ENCODE results near the gene PDZRN3. TPM values are rescaled to one million over a fixed set of nuclear protein-coding genes. Genes with fewer than 3 reads are reported as not detected.

Gene PDZRN3
- total RNA-seq, 1 donor, result under 0.01 TPM

DNA sequence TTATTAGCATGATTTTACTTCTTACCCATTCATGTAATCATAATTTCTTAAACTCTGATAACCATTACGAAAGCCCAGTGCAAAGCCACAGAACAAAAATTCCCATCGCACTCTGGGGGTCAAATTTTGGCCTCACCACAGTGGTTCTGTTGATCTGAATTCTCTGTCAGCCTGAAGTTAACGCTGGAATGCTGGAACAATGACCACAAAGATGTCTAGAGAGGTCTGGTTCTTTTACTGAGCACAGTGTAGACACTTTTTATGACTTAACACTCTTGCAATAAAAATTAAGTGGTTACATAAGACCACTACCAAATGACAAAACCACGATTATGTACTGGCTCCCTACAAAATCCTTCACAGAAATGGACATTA, 94.7 kb downstream of the PDZRN3 start:
- DNase-seq (ENCODE audit: low read depth in 2 of 3, low spot score in 2 of 3), result no peak

DNA sequence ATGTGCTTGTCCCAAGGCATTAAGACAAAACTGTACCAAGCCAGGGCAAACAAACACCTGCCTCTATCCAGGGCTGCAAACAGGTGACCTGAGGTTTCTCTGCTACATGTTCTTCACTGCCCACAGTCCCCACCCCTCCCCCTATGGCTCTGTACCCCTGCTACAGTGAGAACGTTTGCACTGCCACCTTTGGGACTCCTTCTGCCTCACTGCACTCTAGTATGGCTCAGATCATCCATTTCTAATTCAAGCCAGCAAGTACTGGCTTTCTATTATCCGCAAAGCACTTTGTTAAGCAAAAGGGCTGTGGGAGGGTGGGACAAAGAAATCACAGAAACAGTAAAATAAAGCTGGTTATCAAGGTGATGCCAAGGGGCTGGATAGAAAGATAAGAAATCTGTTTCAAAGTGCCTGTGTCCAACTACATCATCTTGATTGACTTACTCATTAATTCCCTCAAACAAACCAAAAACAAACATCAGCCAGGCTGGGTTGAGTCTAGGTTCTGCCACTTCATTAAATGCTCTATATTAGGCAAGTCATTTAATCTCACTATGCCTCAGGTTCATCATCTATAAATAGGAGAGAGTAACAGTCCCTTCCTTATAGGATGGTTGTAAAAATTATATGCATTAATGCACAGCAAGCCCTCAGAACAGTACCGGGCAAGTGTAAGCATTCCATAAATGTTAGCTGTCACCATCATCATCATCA, 95.3 kb downstream of the PDZRN3 start:
- no peak for DNase-seq (ENCODE audit: low read depth in 2 of 3, low spot score in 2 of 3)

DNA sequence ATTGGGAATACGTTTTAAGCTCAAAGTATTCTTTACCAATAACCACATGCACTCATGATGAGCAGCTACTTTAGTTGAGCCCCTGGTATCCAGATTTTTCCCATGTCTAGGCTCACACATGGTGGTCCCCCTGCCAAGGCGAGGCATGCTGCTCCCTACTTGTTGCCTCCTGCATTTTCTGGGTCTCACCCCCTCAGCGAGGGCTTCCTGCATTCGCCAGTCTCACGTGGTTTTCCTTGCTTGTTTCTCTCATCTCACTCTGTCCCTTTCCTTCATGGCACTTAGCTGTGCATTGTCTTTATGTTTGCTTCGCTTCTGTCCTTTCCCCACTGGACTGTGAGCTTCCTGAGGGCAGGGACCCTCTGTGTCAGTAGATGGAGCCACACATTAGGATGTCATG, 99.2 kb downstream of the PDZRN3 start:
- no peak for DNase-seq (ENCODE audit: low read depth in 2 of 3, low spot score in 2 of 3)

DNA sequence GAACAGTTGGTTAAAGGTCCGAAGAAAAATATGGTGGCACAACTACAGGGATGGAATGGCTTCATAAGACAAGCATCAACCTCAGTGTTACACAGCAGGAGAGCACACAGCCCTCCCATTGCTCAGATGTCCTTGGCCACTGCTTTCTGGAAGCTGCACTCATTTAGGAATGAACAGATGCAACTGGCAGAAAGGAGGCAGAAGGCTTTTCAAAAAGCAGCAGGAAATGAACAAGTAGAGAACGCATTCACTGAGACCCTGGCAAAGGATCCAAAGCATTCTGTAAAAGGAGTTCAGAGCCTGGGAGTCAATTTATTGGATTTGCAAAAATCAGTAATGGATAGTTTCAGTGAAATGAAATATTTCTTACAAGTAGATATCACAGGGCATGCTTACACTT, 101.1 kb downstream of the PDZRN3 start:
- DNase-seq (ENCODE audit: low read depth in 2 of 3, low spot score in 2 of 3), result no peak

DNA sequence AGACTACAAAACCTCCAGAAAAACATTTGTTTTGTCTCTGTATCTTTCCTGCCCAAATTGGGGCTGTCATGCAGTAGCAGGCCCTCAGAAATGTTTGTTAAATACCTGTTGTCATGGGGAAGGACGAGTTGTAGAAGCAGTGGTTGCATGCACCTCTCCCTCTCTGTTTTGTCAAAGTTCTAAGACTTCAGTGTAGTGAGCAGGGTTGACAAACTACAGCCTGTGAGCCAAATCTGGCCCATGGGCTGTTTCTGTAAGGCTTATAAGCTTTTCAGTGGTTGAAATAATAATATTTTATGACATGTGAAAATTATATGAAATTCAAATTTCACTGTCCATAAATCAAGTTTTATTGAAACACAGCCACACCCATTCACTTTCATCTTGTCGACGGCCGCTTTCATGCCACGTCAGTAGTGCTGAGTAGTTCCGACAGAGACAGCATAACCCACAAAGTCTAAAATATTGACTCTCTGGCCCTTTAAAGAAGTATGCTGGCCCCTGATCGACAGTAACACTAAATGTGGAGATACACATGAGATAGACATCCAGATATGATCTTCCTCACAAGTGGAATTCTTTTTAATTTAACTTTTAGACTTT, 102.9 kb downstream of the PDZRN3 start:
- DNase-seq (ENCODE audit: low read depth in 2 of 3, low spot score in 2 of 3), result no peak

DNA sequence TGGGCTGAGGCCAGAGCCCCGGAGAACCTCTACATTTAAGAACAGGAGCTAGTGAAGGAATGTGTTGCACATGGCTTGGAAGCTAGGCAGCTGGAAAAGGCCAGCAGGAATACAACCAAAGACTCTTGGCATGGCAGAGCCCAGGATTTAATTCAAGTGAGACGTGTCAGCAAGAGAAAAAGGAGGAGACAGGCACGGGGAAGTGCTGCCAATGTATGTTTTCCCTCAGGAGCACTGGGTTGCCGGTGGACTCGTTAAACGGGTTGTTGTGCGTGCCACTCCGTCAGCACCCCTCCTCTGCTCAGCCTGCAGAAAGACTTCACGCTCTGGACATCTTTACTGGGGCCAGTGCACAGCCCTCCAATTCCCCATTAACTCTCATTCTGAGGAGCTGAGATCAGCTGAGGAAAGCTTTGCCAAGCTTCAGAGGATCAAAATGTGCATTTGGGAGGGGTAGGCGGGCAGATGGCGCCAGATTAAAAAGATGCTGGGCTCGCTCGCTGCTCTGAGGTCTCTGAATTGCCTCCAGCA, 103.7 kb downstream of the PDZRN3 start:
- DNase-seq (ENCODE audit: low read depth in 2 of 3, low spot score in 2 of 3), result no peak

DNA sequence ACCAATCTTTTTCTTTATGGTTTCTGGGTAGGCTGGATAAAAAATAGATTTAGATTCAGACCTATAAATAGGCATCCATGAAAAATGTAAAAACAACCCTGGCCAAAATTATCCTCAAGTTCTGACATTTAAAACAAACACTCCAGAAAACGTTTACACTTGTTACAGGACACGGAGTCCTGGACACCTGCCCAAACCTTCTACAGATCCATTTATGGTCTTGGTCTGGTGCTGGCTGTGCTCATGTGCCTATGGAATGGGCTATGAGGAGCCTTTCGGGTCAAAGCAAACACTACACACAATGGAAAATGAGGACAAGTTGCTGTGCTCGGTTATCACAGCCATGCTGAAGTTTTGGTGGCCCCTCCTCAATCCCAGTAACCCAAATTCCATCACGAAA, 108.1 kb downstream of the PDZRN3 start:
- DNase-seq (ENCODE audit: low read depth in 2 of 3, low spot score in 2 of 3), result no peak

DNA sequence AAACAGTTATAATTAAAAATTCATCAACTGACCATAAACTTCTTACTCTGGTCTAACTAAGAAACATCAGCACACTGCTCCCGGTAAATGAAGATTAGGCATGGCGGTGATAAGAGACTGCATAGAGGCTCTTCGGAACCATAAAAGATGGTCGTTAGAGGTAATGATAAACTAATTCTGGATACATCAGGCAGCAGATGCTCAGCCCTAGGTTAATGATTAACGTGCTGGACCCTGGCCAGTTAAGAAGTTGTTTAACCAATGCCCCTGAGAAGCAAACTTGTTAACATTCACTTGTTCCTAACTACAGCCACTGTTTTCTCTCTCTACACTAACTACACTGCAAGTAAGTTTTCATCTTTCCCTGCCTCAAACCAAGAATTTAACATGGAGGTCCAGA, 111.5 kb downstream of the PDZRN3 start:
- no peak for DNase-seq (ENCODE audit: low read depth in 2 of 3, low spot score in 2 of 3)

DNA sequence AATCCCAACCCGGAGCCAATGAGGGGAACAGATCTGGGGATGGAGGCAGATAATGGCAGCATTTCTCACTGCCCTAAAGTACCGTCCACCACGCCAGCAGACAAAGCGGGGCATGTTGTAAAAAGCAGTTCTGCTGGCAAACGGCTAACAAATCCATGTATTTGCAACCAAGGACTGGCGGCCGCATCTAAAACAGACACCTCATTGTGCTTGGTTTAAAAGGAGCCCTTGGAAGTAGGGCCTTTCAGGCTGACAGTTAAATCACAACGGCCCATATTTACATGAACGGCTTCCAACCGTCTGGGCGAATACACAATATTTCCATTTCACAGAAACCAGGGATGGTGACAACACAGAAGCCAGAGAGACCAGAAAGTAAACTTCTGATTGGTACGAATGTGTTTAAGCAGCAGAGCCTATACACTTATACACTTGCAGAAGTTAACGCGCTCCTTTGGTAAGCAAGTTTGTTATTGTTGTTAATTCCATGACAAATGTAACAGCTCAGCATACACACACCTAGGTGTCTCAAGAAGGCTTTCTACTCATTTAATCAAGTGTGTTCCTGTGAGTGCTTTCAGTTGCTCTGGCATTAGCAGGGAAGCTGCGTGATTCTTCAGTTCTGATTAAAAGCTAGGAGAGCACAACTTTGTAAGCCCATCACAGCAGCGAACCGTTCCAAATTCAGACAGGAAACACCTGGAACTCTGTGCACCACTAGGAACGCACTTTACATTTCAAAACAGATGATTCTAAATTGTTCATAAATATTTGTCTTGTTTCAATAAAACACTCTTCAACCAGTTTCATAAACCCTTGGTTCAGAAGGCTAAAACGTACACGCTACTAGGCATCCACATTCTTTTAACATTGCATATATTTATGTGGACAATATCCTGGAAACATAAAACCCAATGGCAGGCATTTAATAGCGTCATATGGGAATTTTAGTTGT, 112.9 kb downstream of the PDZRN3 start:
- DNase-seq (ENCODE audit: low read depth in 2 of 3, low spot score in 2 of 3), result peak in 1 of 3 donors; percentile 32

DNA sequence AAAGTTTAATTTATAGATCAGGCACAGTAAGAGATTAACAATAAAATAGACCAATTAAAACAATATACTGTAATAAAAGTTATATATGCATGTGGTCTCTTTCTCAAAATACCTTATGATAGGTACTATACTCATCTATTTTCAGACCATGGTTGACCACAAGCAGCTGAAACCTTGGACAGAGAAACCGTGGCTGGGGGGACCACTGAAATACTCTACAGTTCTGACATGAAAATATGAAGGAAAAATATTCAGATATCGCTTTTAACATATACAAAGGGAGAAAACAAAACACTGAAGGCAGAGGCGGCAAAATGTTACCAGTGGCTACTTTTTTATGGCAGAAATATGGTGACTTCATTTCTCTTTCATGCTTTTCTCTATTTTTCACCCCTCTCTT, 114.0 kb downstream of the PDZRN3 start:
- no peak for DNase-seq (ENCODE audit: low read depth in 2 of 3, low spot score in 2 of 3)

DNA sequence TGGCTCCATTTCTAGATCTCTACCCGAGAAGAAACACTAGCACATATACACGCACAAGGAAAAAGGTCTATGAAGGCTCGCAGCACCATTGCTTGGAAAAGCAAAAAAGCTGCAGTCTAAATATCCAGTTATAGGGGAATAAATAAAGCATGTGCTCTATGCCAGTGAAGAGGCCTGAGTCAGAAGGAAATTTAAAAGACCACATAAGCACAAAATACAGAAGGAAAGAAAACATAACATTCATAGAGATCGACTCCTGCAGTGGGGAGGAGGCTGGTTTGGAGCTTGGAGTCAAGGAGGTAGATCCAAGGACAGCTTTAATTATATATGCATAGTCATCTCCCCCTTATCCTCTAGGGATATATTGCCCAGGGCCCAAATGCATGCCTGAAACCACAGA, 114.4 kb downstream of the PDZRN3 start:
- no peak for DNase-seq (ENCODE audit: low read depth in 2 of 3, low spot score in 2 of 3)

DNA sequence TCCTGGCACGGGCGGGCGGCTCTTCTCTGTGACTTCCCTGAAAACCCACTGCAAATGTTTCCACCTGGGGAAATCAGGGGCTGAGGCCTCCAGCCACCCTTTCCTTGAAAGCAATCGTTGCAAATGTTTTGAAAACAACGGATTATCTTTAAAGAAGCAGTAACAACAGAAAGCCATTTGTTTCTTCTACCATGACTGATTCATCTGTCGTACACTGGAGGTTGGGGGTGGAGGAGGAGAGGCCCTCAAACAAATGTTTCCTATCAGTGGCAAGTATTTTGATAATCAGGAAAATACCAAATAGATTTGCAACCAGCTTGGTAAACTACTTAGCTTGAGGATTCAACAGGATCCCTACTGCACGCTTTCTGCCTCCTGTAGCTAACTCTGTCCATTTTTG, 114.9 kb downstream of the PDZRN3 start:
- no peak for DNase-seq (ENCODE audit: low read depth in 2 of 3, low spot score in 2 of 3)

DNA sequence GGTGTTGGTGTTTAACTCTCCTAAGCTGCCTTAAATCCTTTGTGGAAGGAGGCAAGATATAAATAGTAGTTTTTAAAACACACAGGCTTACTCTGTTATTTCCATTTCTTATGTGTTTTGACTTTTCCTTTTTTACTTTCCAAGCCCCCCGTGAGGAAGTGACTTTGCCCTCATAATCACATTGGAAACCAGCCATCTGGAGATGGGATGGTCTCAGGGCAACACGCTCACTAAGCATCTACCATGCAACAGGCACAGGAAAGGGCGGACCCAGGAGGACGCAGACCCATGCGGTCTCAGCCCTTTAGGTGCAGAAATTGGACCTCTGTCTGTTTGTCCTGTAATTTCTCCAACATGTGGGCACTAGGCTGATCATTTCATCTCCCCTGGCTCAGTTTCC, 115.7 kb downstream of the PDZRN3 start:
- DNase-seq (ENCODE audit: low read depth in 2 of 3, low spot score in 2 of 3), result no peak

DNA sequence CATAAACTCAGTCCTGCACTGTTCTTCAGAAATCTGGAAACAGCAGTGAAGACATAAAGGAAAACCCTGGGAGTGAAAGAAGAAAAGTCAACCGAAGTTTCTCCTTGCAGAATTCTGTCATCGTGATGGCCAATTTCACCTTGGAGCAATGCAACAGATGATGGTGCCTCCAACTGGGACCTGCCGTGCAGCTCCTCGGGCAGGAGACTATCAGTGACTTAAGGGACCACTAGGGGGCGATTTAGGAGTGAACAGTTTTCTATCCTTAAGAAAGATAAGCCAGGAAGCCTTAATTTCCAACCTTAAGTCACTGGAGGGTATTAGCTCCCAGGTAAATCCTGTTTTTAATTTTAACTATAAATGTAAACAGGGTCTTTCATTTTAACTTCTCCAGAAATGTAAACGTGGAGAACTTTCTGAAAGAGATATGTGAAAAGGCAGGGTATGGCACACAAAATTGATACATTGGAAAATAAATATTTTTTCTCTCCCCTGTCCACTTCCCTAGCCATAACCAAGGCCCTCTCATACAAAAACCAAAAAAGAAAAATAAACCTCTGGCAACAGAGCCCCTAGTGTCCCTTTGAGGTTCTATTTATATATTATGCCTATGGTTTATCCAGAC, 116.3 kb downstream of the PDZRN3 start:
- DNase-seq (ENCODE audit: low read depth in 2 of 3, low spot score in 2 of 3), result peak in 2 of 3 donors; percentile 29 to 57

DNA sequence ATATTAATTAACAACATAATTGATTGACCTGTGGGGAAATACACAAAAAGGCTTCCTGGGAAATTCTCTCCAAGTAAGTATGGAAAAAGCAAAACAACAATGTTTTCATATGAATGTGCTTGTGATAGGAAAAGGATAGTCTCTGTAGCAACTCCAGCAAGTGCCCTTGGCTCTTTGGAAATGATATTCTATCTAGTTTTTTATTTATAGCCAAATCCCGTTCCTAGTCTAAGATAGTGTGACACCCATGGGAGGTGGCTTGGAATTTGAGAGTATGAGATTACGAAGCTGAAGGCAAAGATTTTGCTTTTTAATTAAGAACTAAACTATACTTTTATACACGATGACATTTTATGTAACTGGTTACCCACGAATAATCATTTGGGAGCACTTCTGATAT, 119.9 kb downstream of the PDZRN3 start:
- no peak for DNase-seq (ENCODE audit: low read depth in 2 of 3, low spot score in 2 of 3)

DNA sequence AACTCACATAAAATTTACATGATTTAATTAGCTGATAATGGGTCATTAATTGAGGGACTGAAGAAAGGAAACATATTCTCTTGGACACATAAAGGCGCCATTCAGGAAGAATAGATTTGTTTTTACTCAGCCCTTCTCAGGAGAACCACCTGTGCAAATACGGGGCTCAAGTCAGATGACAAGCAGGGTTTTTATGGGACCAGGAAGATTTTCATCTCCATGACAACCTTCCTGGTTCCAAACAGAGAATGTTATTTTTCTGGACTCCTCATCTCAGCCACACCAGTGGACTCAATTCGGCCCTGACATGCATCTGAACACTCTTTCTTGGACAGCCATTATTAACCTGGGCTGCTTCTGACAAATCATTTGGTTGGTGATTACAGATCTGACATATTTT, 120.5 kb downstream of the PDZRN3 start:
- DNase-seq (ENCODE audit: low read depth in 2 of 3, low spot score in 2 of 3), result no peak

DNA sequence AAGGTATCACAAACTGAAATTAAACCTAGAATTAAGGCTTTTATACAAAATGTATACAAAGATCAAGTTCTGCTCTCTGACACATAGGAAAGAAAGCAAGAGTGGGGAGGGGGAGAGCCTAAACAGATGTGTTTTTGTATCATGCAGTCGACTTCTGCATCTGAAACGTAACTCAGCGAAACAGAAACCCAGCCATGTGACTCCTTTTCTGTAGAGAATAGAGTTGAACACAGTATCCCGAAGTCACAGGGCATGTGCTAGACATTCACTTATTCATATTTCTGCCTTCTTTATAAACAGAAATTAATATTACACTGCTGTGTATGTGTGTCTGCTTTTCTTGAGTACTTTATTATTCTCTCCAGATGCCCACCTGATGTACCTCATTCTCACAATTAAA, 121.0 kb downstream of the PDZRN3 start:
- DNase-seq (ENCODE audit: low read depth in 2 of 3, low spot score in 2 of 3), result no peak

DNA sequence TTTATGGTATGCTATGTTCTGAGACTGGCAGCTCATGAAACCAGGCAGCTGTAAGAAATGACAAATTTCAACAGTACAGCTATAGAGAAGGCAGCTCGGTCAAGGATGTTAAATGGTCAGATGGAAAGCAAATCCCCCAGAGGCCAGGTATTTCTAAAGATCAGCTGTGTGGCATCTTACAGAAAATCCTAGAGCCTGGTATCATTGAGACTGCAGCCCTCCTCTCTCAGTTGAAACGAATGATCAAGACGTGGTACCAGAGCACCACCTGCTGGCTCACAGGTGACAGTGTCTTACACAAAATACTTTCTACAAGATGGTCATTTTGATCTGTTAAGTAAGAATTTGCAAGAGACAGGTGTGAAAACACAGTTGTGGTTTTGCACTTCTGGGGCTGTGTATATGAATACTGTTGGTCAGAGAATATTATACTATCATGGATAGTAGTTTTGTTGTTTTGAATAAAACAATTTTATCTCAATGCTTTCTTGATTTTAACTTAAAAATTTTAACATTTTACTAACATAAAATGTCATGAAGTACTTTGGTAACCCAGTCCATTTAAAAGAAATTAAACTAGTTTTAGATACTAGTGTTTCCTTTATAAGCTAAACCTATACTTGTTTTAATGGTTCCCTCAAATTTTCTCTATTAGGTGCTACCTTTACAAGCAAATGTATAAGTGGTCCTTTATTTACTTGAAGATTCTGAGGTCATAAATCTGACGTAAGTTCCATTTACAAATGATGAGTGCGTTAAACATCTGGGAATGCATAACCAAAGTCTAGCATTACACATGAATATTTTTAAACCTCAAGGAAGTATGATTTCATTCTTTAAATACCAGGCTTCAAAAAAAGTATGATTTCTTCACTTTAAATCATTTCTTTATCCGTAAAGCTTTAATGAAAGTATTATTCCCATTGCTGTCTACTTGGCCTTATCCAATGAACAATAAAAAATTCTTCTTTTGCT, 121.8 kb downstream of the PDZRN3 start:
- peak in 2 of 3 donors; percentile 65 to 83 for DNase-seq (ENCODE audit: low read depth in 2 of 3, low spot score in 2 of 3)

DNA sequence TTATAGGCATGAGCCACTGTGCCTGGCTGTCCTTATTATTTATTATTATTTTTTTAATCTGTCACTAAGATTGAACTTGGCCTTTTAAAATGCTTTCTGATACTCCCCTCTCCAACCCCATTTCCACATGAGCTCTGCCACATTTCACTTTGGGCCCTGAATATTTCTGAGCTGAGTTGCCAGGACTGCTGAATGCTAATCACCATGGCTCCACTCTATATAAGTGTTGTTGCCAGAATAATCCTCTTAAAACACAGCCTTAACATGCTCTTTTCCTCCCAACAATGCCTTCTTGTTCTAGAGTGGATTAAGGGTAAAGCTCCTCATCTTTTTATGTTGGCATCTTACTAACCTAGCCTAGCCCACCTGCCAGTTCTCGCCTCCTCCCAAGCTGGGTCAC, 124.4 kb downstream of the PDZRN3 start:
- no peak for DNase-seq (ENCODE audit: low read depth in 2 of 3, low spot score in 2 of 3)

DNA sequence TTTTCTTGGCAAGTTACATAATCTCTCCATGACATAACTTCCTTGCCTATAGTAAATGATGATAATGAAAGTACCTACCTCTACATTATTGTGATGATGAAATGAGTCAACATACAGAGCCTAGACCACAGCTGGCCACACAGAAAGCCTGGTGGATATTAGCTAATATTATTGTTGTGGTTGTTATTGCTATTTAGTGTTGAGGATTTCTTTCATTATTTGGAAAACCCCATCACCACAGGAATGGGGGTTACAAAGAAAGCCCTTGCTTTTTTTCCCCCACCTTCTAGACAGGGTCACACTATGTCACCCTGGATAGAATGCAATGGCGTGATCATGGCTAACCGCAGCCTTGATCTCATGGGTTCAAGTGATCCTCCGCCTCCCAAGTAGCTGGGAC, 125.0 kb downstream of the PDZRN3 start:
- no peak for DNase-seq (ENCODE audit: low read depth in 2 of 3, low spot score in 2 of 3)

All from hematopoietic multipotent progenitor cell (in vitro differentiated cells).